Measurements from ENCODE around the gene CCL17. TPM values are rescaled to one million over a fixed set of nuclear protein-coding genes. Genes with fewer than 3 reads are reported as not detected.

The CCL17 gene
- total RNA-seq, 1 experiment from 2014 or later: not detected

- CTCF ChIA-PET: no interaction called here
- Histone ChIP-seq H3K4me1 (ENCODE audit: control insufficient read depth, insufficient read depth, low read length) (no peaks in the 10 kb centered on the region; the same call in 1 of the 2 replicates), H3K9me3 (ENCODE audit: control insufficient read depth, insufficient read depth, low read depth, low read length) (no peaks in the 10 kb centered on the region), H3K27me3 (ENCODE audit: control insufficient read depth, insufficient read depth, low read length) (no peaks in the 10 kb centered on the region), H3K27ac (ENCODE audit: low read length) (no peak overlapping the region), H3K4me3 (ENCODE audit: low read depth in 2 of 2, low read length in 2 of 2) (no peak overlapping the region), H3K36me3 (ENCODE audit: control insufficient read depth, insufficient read depth, low read length) (peaks cover 7% of the 10 kb centered on the region; the same call in 1 of the 2 replicates)
- in situ Hi-C loops (cut with HindIII; ENCODE audit: low pct_unique_long_range_greater_than_20kb, low sequenced_read_pairs): no loop called here
- TSS peak; percentile 51 for BruUV-seq (replicated peaks)
- TF ChIP-seq TCF7L2 (IDR thresholded peaks at IDR 0.05; ENCODE audit: low read depth, low read length) (no peak), CTCF (IDR thresholded peaks at IDR 0.05) (no peak), POLR2AphosphoS5 (IDR thresholded peaks at IDR 0.05; ENCODE audit: low read depth, low read length) (no peak), SIN3A (IDR thresholded peaks at IDR 0.05; ENCODE audit: borderline replicate concordance, insufficient read depth, low read depth, low read length) (no peak), REST (IDR thresholded peaks at IDR 0.05; ENCODE audit: insufficient read depth in 1 of 2, low read depth in 2 of 2, low read length in 1 of 2) (no peak)
- intact Hi-C loops (cut with micrococcal nuclease; ENCODE audit: unreplicated experiment): no loop called here
- POLR2A ChIA-PET: no interaction called here
- DNase-seq (ENCODE audit: low read depth, low spot score) (no peak), ATAC-seq (no peak)
Observed at GRCh38 chr16:57444711-57445110, 40.1 kb downstream of the CCL17 start.

- CTCF ChIA-PET: no interaction called here
Observed at GRCh38 chr16:57445510-57445909, 40.9 kb downstream of the CCL17 start.

More at GRCh38 chr16:57445510-57445909, 40.9 kb downstream of the CCL17 start:
- intact Hi-C loops (cut with micrococcal nuclease; ENCODE audit: unreplicated experiment) (no loop called here), in situ Hi-C loops (cut with HindIII; ENCODE audit: low pct_unique_long_range_greater_than_20kb, low sequenced_read_pairs) (no loop called here)
- DNase-seq (ENCODE audit: low read depth, low spot score): no peak
- H3K4me3 ChIP-seq (ENCODE audit: low read depth in 2 of 2, low read length in 2 of 2): no peak overlapping the region
- peaks cover 7% of the 10 kb centered on the region; the same call in 1 of the 2 replicates for H3K36me3 ChIP-seq (ENCODE audit: control insufficient read depth, insufficient read depth, low read length)
- no peak for ATAC-seq
- POLR2A ChIA-PET: interaction anchor here (0.6 kb wide), 1 partner anchor 9 kb away, joined by 4 read pairs; no protein-coding TSS in a partner anchor
- no TSS peak for BruUV-seq (replicated peaks)
- no peak overlapping the region for H3K27ac ChIP-seq (ENCODE audit: low read length)
- H3K4me1 ChIP-seq (ENCODE audit: control insufficient read depth, insufficient read depth, low read length): no peaks in the 10 kb centered on the region; the same call in 1 of the 2 replicates
- TF ChIP-seq TCF7L2 (IDR thresholded peaks at IDR 0.05; ENCODE audit: low read depth, low read length) (no peak), CTCF (IDR thresholded peaks at IDR 0.05) (no peak), REST (IDR thresholded peaks at IDR 0.05; ENCODE audit: insufficient read depth in 1 of 2, low read depth in 2 of 2, low read length in 1 of 2) (no peak)
- H3K27me3 ChIP-seq (ENCODE audit: control insufficient read depth, insufficient read depth, low read length): no peaks in the 10 kb centered on the region
- H3K9me3 ChIP-seq (ENCODE audit: control insufficient read depth, insufficient read depth, low read depth, low read length): no peaks in the 10 kb centered on the region

Data from Panc1 (cell line).